ENCODE results near the gene GRK7. TPM values are rescaled to one million over a fixed set of nuclear protein-coding genes. Genes with fewer than 3 reads are reported as not detected.

The GRK7 gene
- total RNA-seq, 1 donor from 2014 or later = not detected

DNA sequence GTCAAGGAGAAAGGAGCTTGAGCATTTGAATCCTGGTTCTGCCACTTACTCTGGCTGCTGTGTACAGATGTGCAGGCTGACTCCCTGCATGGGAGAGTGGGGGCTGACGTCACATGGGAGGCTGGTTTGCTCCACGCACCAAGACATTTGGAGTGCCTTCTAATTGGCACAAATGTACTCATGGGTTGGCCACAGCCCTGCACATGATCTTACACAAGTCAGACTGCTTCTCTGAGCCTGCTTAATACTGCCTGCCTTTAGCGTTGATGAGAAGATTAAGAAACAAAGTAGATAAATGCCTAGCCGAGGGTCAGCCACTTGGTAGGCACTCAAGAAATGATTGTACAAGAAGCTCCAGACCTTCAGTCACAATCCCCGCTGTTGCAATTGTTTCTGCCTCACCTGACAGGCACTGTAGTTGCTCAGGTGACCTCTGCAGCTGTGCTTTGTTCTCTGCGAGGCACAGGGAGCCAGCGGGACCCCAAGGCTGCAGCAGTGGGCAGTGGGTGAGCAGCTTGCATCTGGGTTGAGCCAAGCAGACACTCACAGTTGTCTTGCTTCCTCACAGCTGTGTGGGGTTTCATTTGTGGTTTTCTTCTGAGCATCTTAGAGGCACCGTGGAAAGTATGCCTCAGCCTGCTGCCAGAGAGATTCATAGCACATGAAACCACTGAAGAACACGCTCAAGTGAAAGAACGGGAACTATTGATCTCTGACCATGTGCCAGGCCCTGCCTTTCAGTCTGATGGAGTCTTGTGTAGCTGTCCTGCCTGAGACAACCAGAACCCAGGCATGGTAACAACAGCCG, 33.1 kb downstream of the GRK7 start:
- Histone ChIP-seq H3K4me1 (ENCODE audit: insufficient read depth, low read length) (peaks cover 8% of the 10 kb centered on the region), H3K27ac (ENCODE audit: low read depth, low read length) (no peak overlapping the region), H3K27me3 (ENCODE audit: insufficient read depth, low read length) (no peaks in the 10 kb centered on the region), H3K36me3 (ENCODE audit: insufficient read depth, low read length) (no peaks in the 10 kb centered on the region), H3K9me3 (ENCODE audit: insufficient read depth, low read depth, low read length) (no peaks in the 10 kb centered on the region), H3K4me2 (ENCODE audit: low read length) (peak overlapping the region; percentile 90), H4K20me1 (ENCODE audit: insufficient read depth, low read length) (no peaks in the 10 kb centered on the region), H3K9ac (ENCODE audit: low read length) (no peak overlapping the region), H3K4me3 (ENCODE audit: insufficient read depth, low read depth, low read length) (no peak overlapping the region), H2AFZ (ENCODE audit: low read depth, low read length) (peak overlapping the region; percentile 96), H3K79me2 (ENCODE audit: insufficient read depth, low read length) (no peaks in the 10 kb centered on the region)
- TF ChIP-seq CTCF (IDR thresholded peaks at IDR 0.05; ENCODE audit: insufficient read depth, low read depth, low read length) = no peak
- TF ChIP-seq EZH2 (IDR thresholded peaks at IDR 0.05; ENCODE audit: insufficient read depth, low read length) = no peak
- DNase-seq (ENCODE audit: low read depth) = peak; percentile 81
- Mint-ChIP-seq H3K27ac (ENCODE audit: unreplicated experiment) (peak overlapping the region; percentile 89), H3K36me3 (ENCODE audit: low read depth, unreplicated experiment) (peaks cover 8% of the 10 kb centered on the region), H3K9me3 (ENCODE audit: unreplicated experiment) (peaks cover 8% of the 10 kb centered on the region), H3K4me1 (ENCODE audit: low read depth, unreplicated experiment) (peaks cover 11% of the 10 kb centered on the region), H3K27me3 (ENCODE audit: low read depth, unreplicated experiment) (peaks cover 10% of the 10 kb centered on the region), H3K4me3 (ENCODE audit: unreplicated experiment) (no peak overlapping the region)
- FAIRE-seq = no peak

DNA sequence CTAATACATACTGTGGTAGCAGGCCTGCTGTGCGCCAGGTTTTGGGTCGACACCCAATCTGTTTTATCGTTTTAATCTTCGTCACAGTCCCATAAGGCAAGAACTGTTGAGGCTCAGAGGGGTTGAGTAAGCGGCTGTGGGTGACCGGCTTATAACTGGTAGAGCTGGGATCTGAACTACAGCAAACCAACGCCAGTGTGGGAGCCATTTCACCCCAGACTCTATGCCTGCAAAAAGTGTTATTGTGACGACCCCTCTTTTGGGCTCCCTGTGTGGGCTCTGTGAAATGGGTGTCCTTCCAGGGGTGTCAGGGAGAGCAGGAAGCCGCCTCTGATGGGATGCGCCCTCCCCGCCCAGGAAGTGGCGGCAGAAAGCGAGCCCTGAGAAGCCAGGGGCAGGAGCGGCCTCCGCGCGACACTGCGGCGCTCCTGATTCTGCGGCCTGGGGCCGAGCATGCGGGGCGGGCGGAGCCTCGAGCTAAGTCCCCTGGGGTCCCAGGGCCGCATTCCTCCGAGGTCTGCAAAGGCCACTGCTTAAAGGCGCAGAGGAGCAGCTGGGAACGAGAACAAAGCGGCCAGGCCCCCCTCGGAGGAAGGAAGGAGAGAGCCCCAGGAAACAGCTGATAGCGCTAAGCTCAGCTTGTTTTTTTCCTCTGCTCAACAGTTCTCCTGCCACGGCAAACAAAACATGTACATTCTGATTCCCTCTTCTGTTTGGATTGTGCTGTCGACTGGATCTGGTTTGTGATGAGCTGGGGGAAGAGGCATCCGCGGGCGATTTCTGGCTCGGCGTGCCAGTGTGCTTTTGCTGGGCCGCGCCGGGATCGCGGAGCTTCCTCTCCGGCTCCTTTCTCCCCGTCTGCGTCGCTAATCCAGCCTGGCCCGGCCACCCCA, 33.9 kb downstream of the GRK7 start:
- no peak for TF ChIP-seq EZH2 (IDR thresholded peaks at IDR 0.05; ENCODE audit: insufficient read depth, low read length)
- no peak for TF ChIP-seq CTCF (IDR thresholded peaks at IDR 0.05; ENCODE audit: insufficient read depth, low read depth, low read length)
- H3K9ac ChIP-seq (ENCODE audit: low read length) = peak overlapping the region; percentile 75
- H3K36me3 ChIP-seq (ENCODE audit: insufficient read depth, low read length) = no peaks in the 10 kb centered on the region
- Mint-ChIP-seq H3K4me1 (ENCODE audit: low read depth, unreplicated experiment) (peaks cover 11% of the 10 kb centered on the region), H3K27me3 (ENCODE audit: low read depth, unreplicated experiment) (peaks cover 10% of the 10 kb centered on the region), H3K36me3 (ENCODE audit: low read depth, unreplicated experiment) (peaks cover 8% of the 10 kb centered on the region), H3K4me3 (ENCODE audit: unreplicated experiment) (peak overlapping the region; percentile 68), H3K9me3 (ENCODE audit: unreplicated experiment) (peaks cover 9% of the 10 kb centered on the region), H3K27ac (ENCODE audit: unreplicated experiment) (peak overlapping the region; percentile 89)
- no peaks in the 10 kb centered on the region for H3K79me2 ChIP-seq (ENCODE audit: insufficient read depth, low read length)
- no peaks in the 10 kb centered on the region for H4K20me1 ChIP-seq (ENCODE audit: insufficient read depth, low read length)
- FAIRE-seq (no peak), DNase-seq (ENCODE audit: low read depth) (peak; percentile 20)
- H3K27ac ChIP-seq (ENCODE audit: low read depth, low read length) = peak overlapping the region; percentile 25
- H3K9me3 ChIP-seq (ENCODE audit: insufficient read depth, low read depth, low read length) = no peaks in the 10 kb centered on the region
- H3K4me2 ChIP-seq (ENCODE audit: low read length) = peak overlapping the region; percentile 90
- peak overlapping the region; percentile 96 for H2AFZ ChIP-seq (ENCODE audit: low read depth, low read length)
- peak overlapping the region; percentile 56 for H3K4me3 ChIP-seq (ENCODE audit: insufficient read depth, low read depth, low read length)
- peaks cover 8% of the 10 kb centered on the region for H3K4me1 ChIP-seq (ENCODE audit: insufficient read depth, low read length)
- no peaks in the 10 kb centered on the region for H3K27me3 ChIP-seq (ENCODE audit: insufficient read depth, low read length)
